ENCODE measurements around the gene PIK3R4. TPM values are rescaled to one million over a fixed set of nuclear protein-coding genes. Genes with fewer than 3 reads are reported as not detected.

PIK3R4 gene
- total RNA-seq, 1 experiment from 2014 or later = 21.5 TPM

GRCh38 chr3:130733236-130733875, 13.3 kb downstream of the PIK3R4 start:
- Histone ChIP-seq H3F3A (ENCODE audit: low read length, unreplicated experiment) (no peaks in the 10 kb centered on the region), H4K20me1 (ENCODE audit: low read length) (no peaks in the 10 kb centered on the region), H3K9ac (ENCODE audit: low read length) (no peak overlapping the region), H3K9me2 (replicated peaks; ENCODE audit: low read length) (no peaks in the 10 kb centered on the region), H3K9me3 (ENCODE audit: low read length) (no peaks in the 10 kb centered on the region), H3K4me2 (ENCODE audit: low read length) (no peak overlapping the region), H3K4me3 (ENCODE audit: low read length) (no peak overlapping the region), H3K4me1 (ENCODE audit: insufficient read depth, low read length) (no peaks in the 10 kb centered on the region), H3K36me3 (ENCODE audit: low read depth, low read length) (no peaks in the 10 kb centered on the region; the same call in 1 of the 2 replicates), H2AFZ (ENCODE audit: low read length) (no peak overlapping the region), H3K27ac (ENCODE audit: low read length) (no peak overlapping the region), H3K79me2 (ENCODE audit: low read length) (peaks cover 10% of the 10 kb centered on the region), H3K27me3 (ENCODE audit: low read length) (no peaks in the 10 kb centered on the region)
- intact Hi-C loops (cut with micrococcal nuclease) = no loop called here
- ChIA-PET POLR2A (ENCODE audit: unreplicated experiment) (no interaction called here), CTCF (no interaction called here)
- ATAC-seq = no peak
- no TSS peak for BruUV-seq (replicated peaks)
- DNase-seq = no peak
- TF ChIP-seq EZH2 (IDR thresholded peaks at IDR 0.05; ENCODE audit: low read length, unreplicated experiment) (no peak), CTCF (conservative IDR thresholded peaks at IDR 0.05; ENCODE audit: low read depth, low read length) (no peak), EZH2phosphoT487 (IDR thresholded peaks at IDR 0.05; ENCODE audit: borderline replicate concordance, low read length) (no peak)

- Histone ChIP-seq H3K9ac (ENCODE audit: low read length) (no peak overlapping the region), H3K36me3 (ENCODE audit: low read depth, low read length) (no peaks in the 10 kb centered on the region; the same call in 1 of the 2 replicates), H3F3A (ENCODE audit: low read length, unreplicated experiment) (no peaks in the 10 kb centered on the region), H3K4me2 (ENCODE audit: low read length) (no peak overlapping the region), H3K27me3 (ENCODE audit: low read length) (no peaks in the 10 kb centered on the region), H2AFZ (ENCODE audit: low read length) (no peak overlapping the region), H3K4me1 (ENCODE audit: insufficient read depth, low read length) (no peaks in the 10 kb centered on the region), H3K9me3 (ENCODE audit: low read length) (no peaks in the 10 kb centered on the region), H4K20me1 (ENCODE audit: low read length) (no peaks in the 10 kb centered on the region), H3K4me3 (ENCODE audit: low read length) (no peak overlapping the region), H3K9me2 (replicated peaks; ENCODE audit: low read length) (no peaks in the 10 kb centered on the region), H3K27ac (ENCODE audit: low read length) (no peak overlapping the region), H3K79me2 (ENCODE audit: low read length) (peaks cover 2% of the 10 kb centered on the region; the same call in 1 of the 2 replicates)
- DNase-seq (no peak), ATAC-seq (no peak)
- POLR2A ChIA-PET (ENCODE audit: unreplicated experiment) = no interaction called here
- intact Hi-C loops (cut with micrococcal nuclease) = no loop called here
- no TSS peak for BruUV-seq (replicated peaks)
- CTCF ChIA-PET = no interaction called here
- no peak for TF ChIP-seq CTCF (conservative IDR thresholded peaks at IDR 0.05; ENCODE audit: low read depth, low read length)
- TF ChIP-seq EZH2 (IDR thresholded peaks at IDR 0.05; ENCODE audit: low read length, unreplicated experiment) = no peak
- no peak for TF ChIP-seq EZH2phosphoT487 (IDR thresholded peaks at IDR 0.05; ENCODE audit: borderline replicate concordance, low read length)
Observed at GRCh38 chr3:130732501-130732900, 14.1 kb downstream of the PIK3R4 start.

GRCh38 chr3:130731817-130732216, 14.8 kb downstream of the PIK3R4 start:
- ChIA-PET CTCF (no interaction called here), POLR2A (ENCODE audit: unreplicated experiment) (no interaction called here)
- no peaks in the 10 kb centered on the region for H3K4me1 ChIP-seq (ENCODE audit: insufficient read depth, low read length)
- no peaks in the 10 kb centered on the region for H3K9me3 ChIP-seq (ENCODE audit: low read length)
- no peak overlapping the region for H3K27ac ChIP-seq (ENCODE audit: low read length)
- H2AFZ ChIP-seq (ENCODE audit: low read length) = no peak overlapping the region
- H3K4me3 ChIP-seq (ENCODE audit: low read length) = no peak overlapping the region
- no peak for DNase-seq
- H4K20me1 ChIP-seq (ENCODE audit: low read length) = no peaks in the 10 kb centered on the region
- ATAC-seq = no peak
- no peaks in the 10 kb centered on the region for H3F3A ChIP-seq (ENCODE audit: low read length, unreplicated experiment)
- no peaks in the 10 kb centered on the region for H3K9me2 ChIP-seq (replicated peaks; ENCODE audit: low read length)
- no peaks in the 10 kb centered on the region for H3K79me2 ChIP-seq (ENCODE audit: low read length)
- H3K9ac ChIP-seq (ENCODE audit: low read length) = no peak overlapping the region
- intact Hi-C loops (cut with micrococcal nuclease) = no loop called here
- no peak for TF ChIP-seq EZH2 (IDR thresholded peaks at IDR 0.05; ENCODE audit: low read length, unreplicated experiment)
- TF ChIP-seq CTCF (conservative IDR thresholded peaks at IDR 0.05; ENCODE audit: low read depth, low read length) = no peak
- no peak for TF ChIP-seq EZH2phosphoT487 (IDR thresholded peaks at IDR 0.05; ENCODE audit: borderline replicate concordance, low read length)
- no peaks in the 10 kb centered on the region for H3K27me3 ChIP-seq (ENCODE audit: low read length)
- BruUV-seq (replicated peaks) = no TSS peak
- no peak overlapping the region for H3K4me2 ChIP-seq (ENCODE audit: low read length)
- H3K36me3 ChIP-seq (ENCODE audit: low read depth, low read length) = no peaks in the 10 kb centered on the region; the same call in 1 of the 2 replicates
